AG10803 (cell line): ENCODE results near the gene ALG6.

ENCODE experiments used
- DNase-seq: peaks from one replicate; pipeline ENCODE4 v3.0.0; 2010; ENCODE audit warnings: low read depth
- H3K4me3 ChIP-seq: 2 replicates; pipeline ENCODE4 v1.5.1; 2011; ENCODE audit warnings: mild to moderate bottlenecking, low read length, control low read depth
- TF ChIP-seq, protein P1 (sequence below): conservative IDR thresholded peaks from 2 replicates; pipeline ENCODE4 v1.5.1; 2011; ENCODE audit warnings: mild to moderate bottlenecking, low read length, control low read depth, inconsistent platforms

The ALG6 gene

GRCh38 chr1:63381741-63382140 is 14.3 kb downstream of the ALG6 start:
- TF ChIP-seq, protein P1, sequence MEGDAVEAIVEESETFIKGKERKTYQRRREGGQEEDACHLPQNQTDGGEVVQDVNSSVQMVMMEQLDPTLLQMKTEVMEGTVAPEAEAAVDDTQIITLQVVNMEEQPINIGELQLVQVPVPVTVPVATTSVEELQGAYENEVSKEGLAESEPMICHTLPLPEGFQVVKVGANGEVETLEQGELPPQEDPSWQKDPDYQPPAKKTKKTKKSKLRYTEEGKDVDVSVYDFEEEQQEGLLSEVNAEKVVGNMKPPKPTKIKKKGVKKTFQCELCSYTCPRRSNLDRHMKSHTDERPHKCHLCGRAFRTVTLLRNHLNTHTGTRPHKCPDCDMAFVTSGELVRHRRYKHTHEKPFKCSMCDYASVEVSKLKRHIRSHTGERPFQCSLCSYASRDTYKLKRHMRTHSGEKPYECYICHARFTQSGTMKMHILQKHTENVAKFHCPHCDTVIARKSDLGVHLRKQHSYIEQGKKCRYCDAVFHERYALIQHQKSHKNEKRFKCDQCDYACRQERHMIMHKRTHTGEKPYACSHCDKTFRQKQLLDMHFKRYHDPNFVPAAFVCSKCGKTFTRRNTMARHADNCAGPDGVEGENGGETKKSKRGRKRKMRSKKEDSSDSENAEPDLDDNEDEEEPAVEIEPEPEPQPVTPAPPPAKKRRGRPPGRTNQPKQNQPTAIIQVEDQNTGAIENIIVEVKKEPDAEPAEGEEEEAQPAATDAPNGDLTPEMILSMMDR, result no peak
- H3K4me3 ChIP-seq, result no peak overlapping the region
- DNase-seq, result peak; percentile 3

GRCh38 chr1:63401945-63402344 is 34.5 kb downstream of the ALG6 start:
- H3K4me3 ChIP-seq, result no peak overlapping the region
- DNase-seq, result no peak
- TF ChIP-seq, protein P1, result no peak

GRCh38 chr1:63403386-63403785 is 36.0 kb downstream of the ALG6 start:
- no peak for DNase-seq
- TF ChIP-seq, protein P1, result no peak
- no peak overlapping the region for H3K4me3 ChIP-seq

- DNase-seq, result no peak
- H3K4me3 ChIP-seq, result no peak overlapping the region
- TF ChIP-seq, protein P1, result no peak
Observed at GRCh38 chr1:63405021-63405420, 37.6 kb downstream of the ALG6 start.

DNA sequence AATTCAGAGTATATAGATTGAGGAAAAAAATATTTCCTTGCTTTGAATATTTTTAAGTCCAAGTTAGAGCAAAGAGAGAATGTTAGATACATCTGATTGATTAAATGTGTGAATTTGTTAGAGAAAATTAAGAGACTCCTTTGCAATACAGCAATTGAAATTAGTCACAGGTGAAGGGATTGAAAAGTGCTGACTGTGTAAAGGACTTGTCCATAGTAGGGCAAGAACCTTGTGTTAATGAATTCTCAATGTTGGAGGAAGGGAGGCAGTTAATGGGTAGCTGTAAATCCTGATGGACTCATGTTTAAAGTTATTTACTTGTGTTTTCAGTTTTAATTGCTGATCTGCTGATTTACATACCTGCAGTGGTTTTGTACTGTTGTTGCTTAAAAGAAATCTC is 38.6 kb downstream of the ALG6 start:
- no peak overlapping the region for H3K4me3 ChIP-seq
- no peak for DNase-seq
- TF ChIP-seq, protein P1, result no peak

DNA sequence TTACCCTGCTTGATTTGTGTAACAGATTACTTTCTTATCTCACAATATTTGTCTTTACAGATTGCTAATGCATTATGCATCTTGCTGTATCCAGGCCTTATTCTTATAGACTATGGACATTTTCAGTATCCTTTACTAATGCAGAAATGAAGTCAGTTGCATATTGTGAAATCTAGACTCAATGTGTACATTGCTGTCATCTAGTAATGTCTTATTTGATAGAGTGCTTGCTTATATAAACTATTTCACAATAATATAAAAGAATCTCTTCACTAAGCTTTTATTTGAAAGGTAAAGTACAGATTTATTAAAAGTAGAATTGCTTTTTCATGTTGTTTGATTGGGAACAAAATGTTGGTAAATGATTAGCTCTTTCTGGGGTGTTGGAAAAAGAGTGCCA is 39.6 kb downstream of the ALG6 start:
- DNase-seq, result no peak
- TF ChIP-seq, protein P1, result no peak
- no peak overlapping the region for H3K4me3 ChIP-seq

- TF ChIP-seq, protein P1, result no peak
- no peak overlapping the region for H3K4me3 ChIP-seq
- DNase-seq, result no peak
Observed at GRCh38 chr1:63408331-63408730, 40.9 kb downstream of the ALG6 start.
